HG02610 (cell line): ENCODE measurements around the gene LIG3.
"Not testable (repeated sequence)": the region's sequence is repeated elsewhere in the genome, so short reads cannot be mapped to it uniquely, and the experiment has no call there.

ENCODE experiments used
- ATAC-seq: cut with Tn5 transposase; IDR thresholded peaks from one replicate; pipeline ENCODE4 v1.9.1; 2021; ENCODE audit warnings: mild to moderate bottlenecking, moderate library complexity; ENCODE audit not compliant: unreplicated experiment

LIG3 gene

GRCh38 chr17:34998205-34998604 is 17.9 kb downstream of the LIG3 start:
- ATAC-seq: peak; percentile 75

GRCh38 chr17:34999456-34999855 is 19.1 kb downstream of the LIG3 start:
- ATAC-seq: no peak

- ATAC-seq: not testable (repeated sequence)
These were observed 20.7 kb downstream of the LIG3 start for GRCh38 chr17:35000965-35001364.

- ATAC-seq: no peak
These were observed 21.2 kb downstream of the LIG3 start for GRCh38 chr17:35001549-35001948.

GRCh38 chr17:35002876-35003551 is 22.7 kb downstream of the LIG3 start:
- ATAC-seq: no peak

GRCh38 chr17:35003778-35004177 is 23.5 kb downstream of the LIG3 start:
- ATAC-seq: no peak

GRCh38 chr17:35006345-35006744 is 26.0 kb downstream of the LIG3 start:
- ATAC-seq: no peak

- no peak for ATAC-seq
These were observed 26.6 kb downstream of the LIG3 start for GRCh38 chr17:35006961-35007360.

GRCh38 chr17:35010093-35010492 is 29.8 kb downstream of the LIG3 start:
- no peak for ATAC-seq

- no peak for ATAC-seq
These were observed 31.4 kb downstream of the LIG3 start for GRCh38 chr17:35011671-35012216.

- no peak for ATAC-seq
These were observed 36.1 kb downstream of the LIG3 start for GRCh38 chr17:35016369-35016768.

GRCh38 chr17:35017021-35017420 is 36.7 kb downstream of the LIG3 start:
- no peak for ATAC-seq

GRCh38 chr17:35018814-35019213 is 38.5 kb downstream of the LIG3 start:
- ATAC-seq: no peak

- ATAC-seq: no peak
These were observed 39.3 kb downstream of the LIG3 start for GRCh38 chr17:35019386-35020179.

- ATAC-seq: no peak
These were observed 41.4 kb downstream of the LIG3 start for GRCh38 chr17:35021520-35022380.

GRCh38 chr17:35022536-35023063 is 42.3 kb downstream of the LIG3 start:
- ATAC-seq: peak; percentile 84

- ATAC-seq: no peak
These were observed 43.2 kb downstream of the LIG3 start for GRCh38 chr17:35023538-35023937.

- no peak for ATAC-seq
These were observed 45.2 kb downstream of the LIG3 start for GRCh38 chr17:35025541-35025940.

- not testable (repeated sequence) for ATAC-seq
These were observed 47.8 kb downstream of the LIG3 start for GRCh38 chr17:35028097-35028496.

- no peak for ATAC-seq
These were observed 48.4 kb downstream of the LIG3 start for GRCh38 chr17:35028531-35029262.
